T-cell (primary cell): ENCODE results near the gene AAK1. TPM values are rescaled to one million over a fixed set of nuclear protein-coding genes. Genes with fewer than 3 reads are reported as not detected.
"Not testable (repeated sequence)": the region's sequence is repeated elsewhere in the genome, so short reads cannot be mapped to it uniquely, and the experiment has no call there.

Source experiments
- ATAC-seq, 4 experiments: fragments of 200-7000 bp in 3 of 4; fragments of 150-1000 bp in 1 of 4; cut with Tn5 transposase; replicated peaks in 1 of 4; 1 replicate in 3 of 4; 2 replicates in 1 of 4; pipeline ENCODE4 v1.10.0; 2021; ENCODE audit warnings: moderate library complexity in 3 of 4, mild to moderate bottlenecking in 2 of 4, moderate number of reproducible peaks in 1 of 4
- CTCF ChIA-PET, 2 donors: fragments of 300-600 bp; sonication (Branson Sonifier 250); formaldehyde crosslinking; loops; one replicate each; lab custom pipeline; 2022; ENCODE audit warnings: antibody characterized with exemption in 2 of 2; lab: Charles Lee
- POLR2A ChIA-PET, 2 donors: fragments of 300-600 bp; sonication (Branson Sonifier 250); formaldehyde crosslinking; loops; one replicate each; lab custom pipeline; 2022; ENCODE audit warnings: antibody characterized with exemption in 2 of 2; lab: Charles Lee
- DNase-seq, 35 experiments: peaks; one replicate each; pipeline versions ENCODE4 v3.0.0 to v3.0.0-alpha.2; 2013 to 2023
- H3K27ac ChIP-seq: one replicate; pipeline ENCODE4 v1.5.1; 2013; ENCODE audit warnings: low read length
- H3K27me3 ChIP-seq, 2 experiments: replicated peaks in 1 of 2; 1 replicate in 1 of 2; 2 replicates in 1 of 2; pipeline versions ENCODE4 v1.6.1 to v1.7.0; 2013; ENCODE audit warnings: low read length in 1 of 2, mixed read lengths in 1 of 2; ENCODE audit not compliant: control insufficient read depth in 2 of 2, insufficient read depth in 2 of 2; ENCODE audit errors: extremely low read depth in 1 of 2
- H3K36me3 ChIP-seq, 2 donors: 1 replicate in 1 of 2; 2 replicates in 1 of 2; pipeline versions ENCODE4 v1.6.1 to v1.7.0; 2013; ENCODE audit warnings: low read length in 1 of 2; ENCODE audit not compliant: control insufficient read depth in 2 of 2, insufficient read depth in 1 of 2; ENCODE audit errors: extremely low read depth in 1 of 2
- H3K4me1 ChIP-seq, 2 experiments: 1 replicate in 1 of 2; 2 replicates in 1 of 2; pipeline versions ENCODE4 v1.6.1 to v1.7.0; 2013; ENCODE audit warnings: low read length in 2 of 2, mixed read lengths in 1 of 2; ENCODE audit not compliant: insufficient read depth in 2 of 2, control insufficient read depth in 1 of 2; ENCODE audit errors: extremely low read depth in 1 of 2
- H3K4me3 ChIP-seq, 2 donors: 1 replicate in 1 of 2; 2 replicates in 1 of 2; pipeline versions ENCODE4 v1.5.1 to v1.7.0; 2013; ENCODE audit warnings: mild to moderate bottlenecking in 2 of 2, low read length in 1 of 2, moderate library complexity in 1 of 2; ENCODE audit not compliant: control insufficient read depth in 1 of 2; ENCODE audit errors: extremely low read depth in 1 of 2
- H3K9me3 ChIP-seq: 2 replicates; pipeline ENCODE4 v1.7.0; 2013
- H3K27ac Mint-ChIP-seq, 2 donors: one replicate each; pipeline ENCODE4 v1.8.0; 2020 to 2021; ENCODE audit warnings: mild to moderate bottlenecking in 2 of 2, mixed read lengths in 2 of 2
- H3K27me3 Mint-ChIP-seq, 2 donors: one replicate each; pipeline ENCODE4 v1.8.0; 2021 to 2022; ENCODE audit warnings: mixed read lengths in 2 of 2
- H3K36me3 Mint-ChIP-seq: one replicate; pipeline ENCODE4 v1.8.0; 2021; ENCODE audit warnings: mixed read lengths
- H3K4me1 Mint-ChIP-seq, 3 donors: one replicate each; pipeline ENCODE4 v1.8.0; 2020 to 2022; ENCODE audit warnings: mixed read lengths in 3 of 3, mild to moderate bottlenecking in 1 of 3
- H3K4me3 Mint-ChIP-seq, 3 donors: one replicate each; pipeline ENCODE4 v1.8.0; 2020 to 2022; ENCODE audit warnings: mild to moderate bottlenecking in 3 of 3, mixed read lengths in 3 of 3, moderate library complexity in 3 of 3
- H3K9me3 Mint-ChIP-seq, 3 donors: one replicate each; pipeline ENCODE4 v1.8.0; 2020 to 2022; ENCODE audit warnings: mixed read lengths in 3 of 3
- WGBS: methylation state at CpG from one replicate; pipeline ENCODE4 v1.1.5; 2013; ENCODE audit warnings: missing lambda C conversion rate; ENCODE audit not compliant: insufficient coverage; 5-methylcytosine and 5-hydroxymethylcytosine counted together
- total RNA-seq, 35 experiments: library from RNA in 6 of 35; stranded (reverse) in 6 of 35; fragments of 120-200 nt in 1 of 35; gene quantifications; one replicate each; pipeline versions ENCODE4 v1.2.1 to v1.2.4 and lab custom pipeline; 2013 to 2026

AAK1 gene
- total RNA-seq, 5 donors from 2014 or later (not counting 1 experiment from before 2014, with no cell fraction given): 170 to 283 (median 177) TPM

DNA sequence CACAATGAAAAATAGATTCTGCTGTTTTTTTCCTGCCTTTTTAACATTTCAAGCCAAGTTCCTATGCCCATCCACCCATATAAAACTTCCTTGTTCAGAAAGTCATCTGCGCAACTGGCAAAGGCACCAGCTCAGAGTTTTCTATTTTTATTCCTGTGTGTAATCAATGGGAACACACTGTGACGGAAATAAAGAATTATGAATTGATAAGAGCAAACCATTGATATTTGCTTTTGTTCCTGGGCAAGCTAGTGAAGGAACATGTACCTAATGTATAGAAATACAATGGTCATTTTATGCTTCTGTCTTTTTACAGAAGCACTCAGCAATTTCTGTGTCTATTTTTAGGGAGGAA, 30.8 kb upstream of the AAK1 start:
- Mint-ChIP-seq H3K4me3 (no peak overlapping the region), H3K9me3 (no peaks in the 10 kb centered on the region)
- POLR2A ChIA-PET: interaction anchor here in 1 of 2 donors (0.7 kb wide), 1 partner anchor 34 kb away, joined by 5 read pairs; no protein-coding TSS in a partner anchor

GRCh38 chr2:69673098-69673497, 29.6 kb upstream of the AAK1 start:
- CTCF ChIA-PET: interaction anchor here in 1 of 2 donors (0.7 kb wide), 1 partner anchor 1199 kb away, joined by 3 read pairs; no protein-coding TSS in a partner anchor
- H3K4me3 Mint-ChIP-seq, H3K4me3 ChIP-seq, H3K27me3 Mint-ChIP-seq, H3K27ac ChIP-seq, H3K9me3 ChIP-seq, H3K36me3 ChIP-seq, POLR2A ChIA-PET, DNase-seq, H3K36me3 Mint-ChIP-seq, ATAC-seq, H3K27ac Mint-ChIP-seq, H3K4me1 ChIP-seq, H3K9me3 Mint-ChIP-seq, H3K27me3 ChIP-seq: not testable (repeated sequence)
- no CpG with 5 or more reads among the region's 3 CpGs for WGBS
- H3K4me1 Mint-ChIP-seq: peaks cover 0 to 24% (median 17%) of the 10 kb centered on the region in 3 donors

More for the DNA sequence above, 30.8 kb upstream of the AAK1 start:
- Histone ChIP-seq H3K27ac (no peak overlapping the region), H3K9me3 (no peaks in the 10 kb centered on the region), H3K27me3 (no peaks in the 10 kb centered on the region), H3K4me3 (no peak overlapping the region), H3K36me3 (no peaks in the 10 kb centered on the region), H3K4me1 (peaks cover 0 to 3% of the 10 kb centered on the region in 2 experiments)
- CTCF ChIA-PET: no interaction called here
- peaks cover 0 to 25% (median 17%) of the 10 kb centered on the region in 3 donors for H3K4me1 Mint-ChIP-seq
- DNase-seq: no peak
- no peak overlapping the region for H3K27ac Mint-ChIP-seq
- H3K27me3 Mint-ChIP-seq: no peaks in the 10 kb centered on the region
- WGBS: 88% methylated on average over 1 of the region's 2 CpGs
- peaks cover 3% of the 10 kb centered on the region for H3K36me3 Mint-ChIP-seq
- no peak for ATAC-seq

DNA sequence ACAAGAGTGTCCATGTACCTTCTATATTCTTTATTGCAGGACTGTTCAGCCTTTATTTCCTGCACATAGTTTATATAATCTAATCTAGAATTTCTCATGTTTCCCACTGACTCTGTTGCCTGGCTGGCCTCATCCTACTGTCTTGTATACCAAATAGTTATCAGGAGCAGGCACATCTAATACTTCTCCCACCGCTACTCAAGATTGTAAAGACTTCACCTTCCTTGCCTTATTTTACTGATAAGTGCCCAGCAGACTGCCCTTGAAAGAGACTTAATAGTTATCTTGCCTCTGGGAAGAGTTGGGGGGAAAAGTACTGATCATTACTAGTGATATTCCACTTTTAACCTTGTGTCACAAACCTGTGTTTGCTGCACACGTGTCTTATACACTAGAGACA, 26.1 kb upstream of the AAK1 start:
- Mint-ChIP-seq H3K36me3 (peaks cover 3% of the 10 kb centered on the region), H3K27me3 (no peaks in the 10 kb centered on the region), H3K4me3 (no peak overlapping the region), H3K4me1 (peaks cover 9 to 22% (median 13%) of the 10 kb centered on the region in 3 donors), H3K27ac (no peak overlapping the region), H3K9me3 (no peaks in the 10 kb centered on the region)
- Histone ChIP-seq H3K27me3 (no peaks in the 10 kb centered on the region), H3K4me3 (no peak overlapping the region), H3K9me3 (no peaks in the 10 kb centered on the region), H3K4me1 (peaks cover 0 to 4% of the 10 kb centered on the region in 2 experiments), H3K27ac (no peak overlapping the region), H3K36me3 (no peaks in the 10 kb centered on the region)
- POLR2A ChIA-PET: no interaction called here
- DNase-seq (no peak), ATAC-seq (no peak)
- CTCF ChIA-PET: interaction anchor here in 1 of 2 donors (0.7 kb wide), 1 partner anchor 49 kb away, joined by 5 read pairs; no protein-coding TSS in a partner anchor
- no CpG with 5 or more reads among the region's 2 CpGs for WGBS

DNA sequence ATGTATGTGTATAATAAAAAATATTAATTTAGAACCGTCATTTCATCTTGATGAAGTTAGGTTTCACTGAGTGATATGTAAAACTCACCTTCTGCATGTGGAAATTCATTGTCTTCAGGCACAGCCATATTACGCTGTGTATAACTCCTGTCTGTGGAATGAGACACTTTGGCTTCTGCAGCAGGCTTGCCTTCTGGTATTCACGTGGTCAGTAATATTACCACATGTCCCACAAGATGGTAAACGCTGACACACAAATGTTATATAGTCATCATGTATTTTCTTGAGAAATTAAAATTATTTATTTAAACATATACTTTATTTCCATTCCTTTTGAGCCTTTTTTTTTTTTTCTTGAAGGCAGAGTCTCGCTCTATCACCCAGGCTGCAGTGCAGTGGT, 25.1 kb upstream of the AAK1 start:
- H3K27ac Mint-ChIP-seq: no peak overlapping the region
- Histone ChIP-seq H3K27ac (no peak overlapping the region), H3K36me3 (no peaks in the 10 kb centered on the region), H3K9me3 (peaks cover 3% of the 10 kb centered on the region), H3K27me3 (no peaks in the 10 kb centered on the region), H3K4me1 (peaks cover 0 to 4% of the 10 kb centered on the region in 2 experiments), H3K4me3 (no peak overlapping the region)
- POLR2A ChIA-PET: no interaction called here
- peaks cover 0 to 5% (median 4%) of the 10 kb centered on the region in 3 donors for H3K9me3 Mint-ChIP-seq
- CTCF ChIA-PET: no interaction called here
- no peaks in the 10 kb centered on the region for H3K27me3 Mint-ChIP-seq
- 100% methylated on average over 2 of the region's 5 CpGs for WGBS
- peaks cover 13 to 19% (median 14%) of the 10 kb centered on the region in 3 donors for H3K4me1 Mint-ChIP-seq
- peaks cover 5% of the 10 kb centered on the region for H3K36me3 Mint-ChIP-seq
- no peak overlapping the region for H3K4me3 Mint-ChIP-seq
- no peak for ATAC-seq
- DNase-seq: no peak

DNA sequence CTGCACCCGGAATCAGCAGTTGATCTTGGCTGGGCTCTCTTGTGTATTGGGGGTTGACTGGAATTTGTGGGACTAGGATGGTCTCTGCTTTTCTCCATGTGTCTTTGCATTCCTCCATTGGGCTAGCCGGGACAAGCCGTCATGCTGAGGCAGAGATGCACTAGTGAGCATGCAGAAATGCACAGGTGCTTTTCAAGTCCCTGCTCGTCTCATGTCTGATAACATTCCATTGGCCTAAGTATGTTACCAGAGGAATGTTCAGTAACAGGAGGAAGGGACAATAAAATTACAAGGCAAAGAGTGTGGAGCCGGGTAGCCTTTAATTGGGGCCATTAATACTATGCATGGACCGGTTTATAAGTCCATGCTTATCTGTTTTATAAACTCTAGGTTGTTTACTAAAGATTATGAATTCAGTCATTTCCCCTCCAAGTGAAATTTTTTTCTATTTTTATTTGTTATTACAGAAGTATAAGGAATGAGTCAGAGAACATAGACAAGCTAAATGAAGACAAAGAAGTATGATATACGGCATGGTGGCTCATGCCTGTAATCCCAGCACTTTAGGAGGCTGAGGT, 24.4 kb upstream of the AAK1 start:
- Mint-ChIP-seq H3K36me3 (peaks cover 5% of the 10 kb centered on the region), H3K4me1 (peaks cover 13 to 19% (median 18%) of the 10 kb centered on the region in 3 donors), H3K4me3 (no peak overlapping the region), H3K9me3 (peaks cover 0 to 9% (median 7%) of the 10 kb centered on the region in 3 donors), H3K27ac (no peak overlapping the region), H3K27me3 (no peaks in the 10 kb centered on the region)
- ChIA-PET POLR2A (no interaction called here), CTCF (no interaction called here)
- no peak overlapping the region for H3K4me3 ChIP-seq
- H3K36me3 ChIP-seq: no peaks in the 10 kb centered on the region
- ATAC-seq (no peak), DNase-seq (no peak)
- H3K27ac ChIP-seq: no peak overlapping the region
- H3K27me3 ChIP-seq: no peaks in the 10 kb centered on the region
- H3K4me1 ChIP-seq: peaks cover 0 to 4% of the 10 kb centered on the region in 2 experiments
- H3K9me3 ChIP-seq: peaks cover 3% of the 10 kb centered on the region
- 100% methylated on average over 3 of the region's 7 CpGs for WGBS

GRCh38 chr2:69665152-69665551, 21.6 kb upstream of the AAK1 start:
- Histone ChIP-seq H3K9me3 (peaks cover 3% of the 10 kb centered on the region), H3K4me3 (no peak overlapping the region), H3K27me3 (no peaks in the 10 kb centered on the region), H3K36me3 (no peaks in the 10 kb centered on the region), H3K27ac (no peak overlapping the region), H3K4me1 (peaks cover 0 to 8% of the 10 kb centered on the region in 2 experiments)
- ChIA-PET POLR2A (no interaction called here), CTCF (no interaction called here)
- Mint-ChIP-seq H3K36me3 (peaks cover 3% of the 10 kb centered on the region), H3K27me3 (no peaks in the 10 kb centered on the region), H3K4me3 (no peak overlapping the region), H3K9me3 (peaks cover 0 to 9% (median 7%) of the 10 kb centered on the region in 3 donors), H3K27ac (no peak overlapping the region), H3K4me1 (peaks cover 21 to 32% (median 27%) of the 10 kb centered on the region in 3 donors)
- no peak for DNase-seq
- ATAC-seq: no peak
- 98% methylated on average over 8 of the region's 9 CpGs for WGBS
